SKM-1 (cell line): Measurements from ENCODE around the gene TAF13.
"Not testable (repeated sequence)": the region's sequence is repeated elsewhere in the genome, so short reads cannot be mapped to it uniquely, and the experiment has no call there.

Source experiments
- DNase-seq: peaks from one replicate; lab custom pipeline; 2025; ENCODE audit not compliant: unreplicated experiment; lab: John Stamatoyannopoulos, UW

Gene TAF13

DNA sequence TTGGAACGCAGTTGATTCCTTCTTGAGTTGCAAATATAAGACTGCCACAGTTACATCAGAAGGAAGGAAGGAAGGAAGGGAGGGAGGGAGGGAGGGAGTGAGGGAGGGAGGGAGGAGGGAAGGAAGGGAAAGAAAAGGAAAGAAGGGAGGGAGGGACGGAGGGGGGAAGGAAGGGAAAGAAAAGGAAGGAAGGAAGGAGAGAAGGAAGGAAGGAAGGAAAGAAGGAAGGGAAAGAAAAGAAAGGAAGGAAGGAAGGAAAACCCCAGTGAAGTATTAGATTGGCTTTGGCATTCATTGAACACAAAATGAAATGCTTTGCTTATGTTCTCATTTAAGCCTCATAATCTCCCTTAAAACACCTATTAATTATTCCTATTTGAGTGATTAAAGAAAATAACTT, 27.5 kb downstream of the TAF13 start:
- no peak for DNase-seq

DNA sequence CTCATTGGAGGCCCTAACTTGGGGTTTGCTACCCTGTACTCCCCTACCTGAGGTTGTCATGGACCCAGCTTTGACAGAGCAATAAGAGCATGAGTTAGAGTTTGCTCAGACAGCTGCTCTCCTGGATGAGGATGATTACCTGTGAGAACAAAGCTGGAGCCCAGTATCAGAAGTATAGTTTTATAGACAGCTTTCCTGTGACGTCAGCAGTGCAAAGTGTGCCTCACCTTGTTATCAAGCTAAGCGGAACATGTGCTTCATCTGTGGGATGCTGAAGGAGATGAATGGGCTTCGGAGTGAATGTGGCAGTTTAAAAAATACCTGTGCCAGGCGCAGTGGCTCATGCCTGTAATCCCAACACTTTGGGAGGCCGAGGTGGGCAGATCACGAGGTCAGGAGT, 28.5 kb downstream of the TAF13 start:
- no peak for DNase-seq

DNA sequence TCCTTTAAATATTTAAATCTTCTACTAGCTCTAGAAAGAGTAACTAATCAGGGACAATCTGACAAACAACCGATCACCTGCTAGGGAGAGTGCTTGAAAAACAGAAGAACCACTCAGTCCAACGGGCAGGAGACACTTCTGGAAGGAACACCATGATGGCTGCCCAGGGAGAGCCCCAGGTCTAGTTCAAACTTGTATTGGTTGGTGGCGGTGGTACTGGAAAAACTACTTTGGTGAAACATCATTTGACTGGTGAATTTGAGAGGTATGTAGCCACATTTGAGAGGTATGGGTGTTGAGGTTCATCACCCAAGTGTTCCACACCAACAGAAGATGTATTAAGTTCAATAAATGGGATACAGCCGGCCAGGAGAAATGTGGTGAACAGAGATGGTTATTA, 29.1 kb downstream of the TAF13 start:
- DNase-seq: no peak

DNA sequence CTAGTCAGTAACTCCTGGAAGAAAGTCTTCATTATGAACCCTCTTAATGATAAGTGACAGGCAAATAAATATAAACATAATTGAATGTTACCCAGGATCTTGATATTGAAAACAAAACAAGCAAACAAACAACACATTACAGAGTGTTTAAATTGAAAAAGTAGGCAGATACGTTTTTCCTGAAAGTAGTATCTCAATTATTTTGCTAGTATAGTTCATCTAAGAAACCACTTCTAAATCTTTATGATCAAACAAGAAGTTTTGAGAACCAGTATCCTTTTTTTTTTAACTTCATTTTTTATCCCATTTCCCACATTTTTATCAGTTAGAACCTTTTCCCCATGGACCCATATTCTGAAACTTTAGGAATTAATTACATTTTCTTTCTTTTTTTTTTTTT, 30.2 kb downstream of the TAF13 start:
- DNase-seq: no peak

DNA sequence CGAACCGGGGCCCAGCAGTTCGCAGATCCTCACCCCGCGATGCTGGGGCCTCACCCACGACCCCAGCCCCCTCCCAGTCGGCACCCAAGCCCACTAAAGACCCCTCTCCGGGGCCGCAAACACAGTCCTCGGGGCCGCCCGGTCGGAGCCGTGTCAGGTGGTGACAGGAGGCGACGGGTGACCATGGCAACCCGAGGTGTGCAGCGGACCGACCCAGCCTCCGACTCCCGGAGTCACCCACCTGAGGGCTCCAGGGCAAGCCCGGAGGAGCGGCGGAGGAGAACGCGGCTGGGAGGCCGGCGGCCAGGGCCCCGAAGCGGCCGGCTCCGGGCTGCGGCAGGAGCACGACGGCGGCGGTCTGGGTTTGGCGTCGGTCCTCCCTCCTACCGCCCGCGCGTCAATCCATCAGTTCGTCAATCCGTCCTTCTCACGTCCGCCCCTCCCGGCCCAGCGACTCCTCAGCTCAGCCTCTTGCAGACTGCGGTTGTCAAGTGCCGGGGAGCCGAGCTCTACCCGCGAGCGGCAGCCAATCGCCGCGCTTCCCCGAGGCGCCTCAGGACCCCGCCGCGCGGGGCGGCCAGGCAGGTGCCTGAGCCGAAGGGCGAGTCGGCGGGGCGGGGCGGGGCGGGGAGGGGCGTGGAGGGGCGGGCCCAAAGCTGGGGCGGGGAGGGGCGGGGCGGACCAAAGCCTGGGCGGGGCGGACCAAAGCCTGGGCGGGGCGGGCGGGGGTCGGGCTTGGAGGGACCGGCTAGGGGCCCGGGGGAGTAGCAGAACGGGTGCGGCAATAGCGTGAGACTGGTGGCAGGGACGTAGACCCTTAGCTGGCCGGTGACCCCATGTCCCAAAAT, 34.0 kb downstream of the TAF13 start, which contains the start of gene WDR47:
Gene WDR47, minus strand, starts transcription at position 482 of the 848 bp plus-strand sequence. CDS start 18,590 bp downstream, outside the sequence.
- DNase-seq: peak; percentile 76

DNA sequence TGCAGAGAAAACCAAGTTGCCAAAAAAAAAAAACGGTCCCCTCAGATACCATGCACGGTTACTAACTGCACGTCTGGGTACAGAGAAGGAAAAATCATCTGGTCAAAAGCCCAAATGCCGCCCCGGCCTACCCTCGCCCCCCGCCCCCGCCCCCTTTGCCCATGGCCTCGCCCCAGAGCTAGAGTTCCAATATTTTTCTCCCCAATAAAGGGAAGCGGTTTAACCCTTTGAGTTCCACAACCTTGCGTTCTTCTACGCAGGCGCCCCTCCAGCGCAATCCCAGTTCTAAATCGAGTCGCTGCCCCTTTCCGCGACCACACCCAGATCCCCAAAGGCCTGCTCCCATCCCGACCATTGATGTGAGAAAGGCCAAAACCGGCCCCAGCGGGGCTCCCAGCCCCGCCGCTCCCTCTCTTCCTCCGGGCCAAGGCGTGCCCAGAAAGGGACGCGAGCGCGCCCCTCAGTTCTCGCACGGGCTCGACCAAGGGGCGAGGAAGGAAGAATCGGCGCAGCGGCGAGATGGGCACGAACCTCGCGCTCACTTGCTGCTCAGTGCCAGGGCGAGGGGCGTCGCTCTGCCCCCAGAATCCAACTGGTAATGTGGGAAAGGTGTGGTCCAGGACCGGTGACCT, 34.7 kb downstream of the TAF13 start:
- no peak for DNase-seq

DNA sequence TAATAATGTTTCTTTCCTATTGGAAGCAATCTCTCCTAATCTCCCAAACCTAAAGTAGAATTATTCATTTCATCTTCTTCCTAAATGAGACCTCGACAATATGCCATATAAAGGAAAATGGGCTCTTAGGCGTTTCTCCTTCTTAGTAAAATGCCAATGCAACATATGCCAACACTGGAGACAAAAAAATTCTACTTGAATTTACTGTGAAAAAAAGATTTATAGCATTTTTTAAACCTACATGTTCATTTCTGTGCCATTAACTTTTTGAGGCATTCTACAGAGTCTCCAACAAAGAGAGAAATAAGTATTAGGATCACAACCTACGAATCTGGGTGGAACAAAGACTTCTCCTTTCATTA, 35.2 kb downstream of the TAF13 start:
- no peak for DNase-seq

DNA sequence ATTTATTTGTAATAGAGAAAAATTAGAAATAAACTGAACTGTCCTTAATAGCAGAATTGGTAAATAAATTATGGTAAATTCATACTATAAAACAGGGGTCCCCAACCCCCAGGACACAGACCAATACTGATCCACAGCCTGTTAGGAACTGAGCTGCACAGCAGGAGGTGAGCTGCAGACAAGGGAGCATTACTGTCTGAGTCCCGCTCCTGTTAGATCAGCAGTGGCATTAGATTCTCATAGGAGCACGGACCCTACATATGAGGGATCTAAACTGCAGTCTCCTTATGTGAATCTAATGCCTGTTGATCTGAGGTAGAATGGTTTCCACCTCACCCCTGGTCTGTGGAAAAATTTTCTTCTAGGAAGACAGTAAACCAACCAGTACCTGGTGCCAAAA, 41.4 kb downstream of the TAF13 start:
- no peak for DNase-seq

DNA sequence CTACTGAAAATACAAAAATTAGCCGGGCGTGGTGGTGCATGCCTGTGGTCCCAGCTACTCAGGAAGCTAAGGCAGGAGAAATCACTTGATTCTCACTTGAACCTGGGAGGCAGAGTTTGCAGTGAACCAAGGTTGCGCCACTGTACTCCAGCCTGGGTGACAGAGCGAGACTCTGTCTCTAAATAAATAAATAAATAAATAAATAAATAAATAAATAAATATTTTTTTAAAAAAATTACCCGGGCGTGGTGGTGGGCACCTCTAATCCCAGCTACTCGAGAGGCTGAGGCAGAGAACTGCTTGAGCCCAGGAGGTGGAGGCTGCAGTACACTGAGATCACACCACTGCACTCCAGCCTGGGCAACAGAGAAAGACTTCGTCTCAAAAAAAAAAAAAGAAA, 46.3 kb downstream of the TAF13 start:
- DNase-seq: not testable (repeated sequence)

DNA sequence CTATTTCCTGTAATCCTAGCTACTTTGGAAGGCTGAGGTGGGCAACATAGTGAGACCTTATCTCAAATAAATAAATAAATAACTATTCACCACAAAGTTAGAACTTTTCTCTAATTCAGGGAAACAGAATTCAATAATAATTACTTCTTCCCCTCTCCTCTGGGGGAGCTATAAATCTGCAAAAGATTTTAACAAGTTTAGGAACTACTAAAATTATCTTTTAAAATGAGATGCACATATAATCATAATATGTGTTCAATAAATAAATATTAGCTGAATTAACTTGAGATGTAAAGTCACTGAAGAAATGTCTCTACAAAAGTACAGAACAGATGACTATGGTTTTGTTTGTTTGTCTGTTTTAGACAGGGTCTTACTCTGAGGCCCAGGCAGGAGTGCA, 48.0 kb downstream of the TAF13 start:
- DNase-seq: no peak

DNA sequence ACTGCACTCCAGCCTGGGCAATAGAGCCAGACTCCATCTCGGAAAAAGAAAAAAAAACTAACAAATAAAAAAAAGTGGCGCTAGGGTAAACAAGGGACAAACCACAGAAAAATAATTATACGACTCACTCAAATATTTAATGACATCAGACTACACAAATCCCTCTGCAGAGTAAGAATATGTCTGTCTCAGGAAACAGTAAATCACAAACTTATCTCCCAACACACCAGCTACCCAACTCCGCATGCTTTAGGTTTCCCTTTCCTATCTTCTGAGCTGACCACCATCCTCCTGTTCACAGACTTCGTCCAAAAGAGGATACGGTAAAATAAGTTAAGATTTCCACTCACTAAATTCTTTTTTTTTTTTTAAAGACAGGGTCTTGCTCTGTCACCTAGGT, 50.1 kb downstream of the TAF13 start:
- no peak for DNase-seq

DNA sequence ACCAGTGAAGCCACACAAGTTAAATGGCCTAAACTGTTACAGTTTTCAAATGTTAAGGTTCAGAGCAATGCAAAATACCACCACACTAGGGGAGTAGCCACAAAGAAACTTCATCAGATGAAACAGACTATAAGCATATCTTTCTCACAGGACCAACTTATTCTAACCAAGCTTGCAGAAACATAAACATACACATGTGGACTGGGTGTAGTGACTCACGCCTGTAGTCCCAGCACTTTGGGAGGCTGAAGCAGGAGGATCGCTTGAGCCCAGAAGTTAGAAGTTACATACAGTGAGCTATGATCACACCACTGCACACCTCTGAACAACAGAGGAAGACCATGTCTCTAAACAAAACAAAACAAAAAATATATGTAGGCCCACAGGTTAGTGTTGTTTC, 51.2 kb downstream of the TAF13 start:
- DNase-seq: no peak

DNA sequence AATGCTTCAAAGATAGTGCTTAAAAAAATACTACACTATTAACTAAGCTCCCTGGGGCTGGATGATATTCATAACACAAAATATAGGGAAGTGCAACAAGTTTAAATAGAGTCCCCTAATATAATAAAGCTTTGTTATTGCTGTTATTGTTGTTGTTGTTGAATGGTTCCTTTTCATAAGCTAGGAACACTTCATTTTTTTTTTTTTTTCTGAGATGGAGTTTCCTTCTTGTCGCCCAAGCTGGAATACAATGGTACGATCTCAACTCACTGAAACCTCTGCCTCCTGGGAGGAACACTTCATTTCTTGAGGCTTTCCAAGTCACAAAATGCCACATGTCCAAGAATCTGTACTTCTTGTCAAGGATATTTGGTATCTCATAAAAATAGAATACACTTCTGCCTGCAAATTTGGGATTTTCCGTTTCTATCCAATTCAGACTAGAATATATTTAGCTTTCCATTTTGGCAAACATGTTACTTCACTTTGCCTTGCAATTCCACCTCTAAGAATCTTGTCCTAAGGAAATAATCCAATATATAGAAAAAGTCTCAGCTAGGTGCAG, 55.0 kb downstream of the TAF13 start:
- DNase-seq: no peak

DNA sequence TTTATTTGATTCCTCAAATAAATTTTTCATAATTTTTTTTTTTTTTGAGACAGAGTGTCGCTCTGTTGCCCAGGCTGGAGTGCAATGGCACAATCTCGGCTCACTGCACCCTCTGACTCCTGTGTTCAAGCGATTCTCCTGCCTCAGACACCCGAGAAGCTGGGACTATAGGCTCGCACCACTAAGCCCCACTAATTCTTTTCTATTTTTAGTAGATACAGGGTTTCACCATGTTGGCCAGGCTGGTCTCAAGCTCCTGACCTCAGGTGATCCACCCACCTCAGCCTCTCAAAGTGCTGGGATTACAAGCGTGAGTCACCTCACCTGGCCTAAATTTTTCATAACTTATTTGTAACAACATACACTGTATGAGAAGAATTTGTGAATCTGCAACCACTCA, 58.1 kb downstream of the TAF13 start:
- not testable (repeated sequence) for DNase-seq

DNA sequence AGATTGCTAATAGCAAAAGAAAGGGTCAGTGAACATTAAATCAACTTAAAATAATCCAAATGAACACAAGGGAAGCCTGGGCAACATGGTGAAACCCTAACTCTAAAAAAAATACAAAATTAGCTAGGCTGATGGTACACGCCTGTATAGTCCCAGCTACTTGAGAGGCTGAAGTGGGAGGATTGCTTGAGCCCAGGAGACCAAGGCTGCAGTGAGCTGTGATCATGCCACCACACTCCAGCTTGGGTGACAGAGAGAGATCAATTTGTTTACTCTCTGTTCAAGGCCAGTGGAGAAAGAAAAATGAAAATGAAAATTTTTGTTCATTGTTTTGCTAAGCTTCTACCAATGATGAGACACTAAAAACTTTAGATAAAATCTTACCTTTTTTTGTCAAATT, 58.7 kb downstream of the TAF13 start:
- DNase-seq: no peak
